Right kidney (tissue), 1 donor: ENCODE data around the gene PTH1R.

ENCODE experiments used
- DNase-seq: peaks from one replicate; pipeline ENCODE4 v3.0.0-alpha.2; 2016

PTH1R gene

GRCh38 chr3:46946856-46947545, 69.5 kb downstream of the PTH1R start:
- no peak for DNase-seq

- DNase-seq: no peak
Observed at GRCh38 chr3:46947546-46947901, 70.0 kb downstream of the PTH1R start.

GRCh38 chr3:46947981-46948791, 70.7 kb downstream of the PTH1R start:
- no peak for DNase-seq

- no peak for DNase-seq
Observed at GRCh38 chr3:46948830-46949671, 71.5 kb downstream of the PTH1R start.

GRCh38 chr3:46950177-46950576, 72.7 kb downstream of the PTH1R start:
- DNase-seq: no peak

- DNase-seq: no peak
Observed at GRCh38 chr3:46950650-46951241, 73.2 kb downstream of the PTH1R start.

GRCh38 chr3:46952813-46953212, 75.3 kb downstream of the PTH1R start:
- DNase-seq: no peak
